ENCODE results near the gene NPAS3. TPM values are rescaled to one million over a fixed set of nuclear protein-coding genes. Genes with fewer than 3 reads are reported as not detected.

The NPAS3 gene
- polyA plus RNA-seq, 4 donors = 8.5 to 11.0 (median 10.7) TPM

DNA sequence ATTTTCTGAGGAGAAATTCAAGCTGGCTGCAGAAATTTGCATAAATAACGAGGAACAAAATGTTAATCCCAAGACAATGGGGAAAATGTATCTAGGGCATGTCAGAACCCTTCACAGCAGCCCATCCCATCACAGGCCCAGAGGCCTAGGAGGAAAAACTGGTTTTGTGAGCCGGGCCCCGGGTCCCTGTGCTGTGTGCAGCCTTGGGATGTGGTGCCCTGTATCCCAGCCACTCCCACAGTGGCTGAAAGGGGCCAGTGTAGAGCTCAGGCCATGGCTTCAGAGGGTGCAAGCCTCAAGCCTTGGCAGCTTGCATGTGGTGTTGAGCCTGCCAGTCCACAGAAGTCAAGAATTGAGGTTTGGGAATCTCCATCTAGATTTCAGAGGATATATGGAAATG lies 57.7 kb downstream of the NPAS3 start:
- DNase-seq (ENCODE audit: low read depth in 4 of 4, low spot score in 3 of 4) = no peak

DNA sequence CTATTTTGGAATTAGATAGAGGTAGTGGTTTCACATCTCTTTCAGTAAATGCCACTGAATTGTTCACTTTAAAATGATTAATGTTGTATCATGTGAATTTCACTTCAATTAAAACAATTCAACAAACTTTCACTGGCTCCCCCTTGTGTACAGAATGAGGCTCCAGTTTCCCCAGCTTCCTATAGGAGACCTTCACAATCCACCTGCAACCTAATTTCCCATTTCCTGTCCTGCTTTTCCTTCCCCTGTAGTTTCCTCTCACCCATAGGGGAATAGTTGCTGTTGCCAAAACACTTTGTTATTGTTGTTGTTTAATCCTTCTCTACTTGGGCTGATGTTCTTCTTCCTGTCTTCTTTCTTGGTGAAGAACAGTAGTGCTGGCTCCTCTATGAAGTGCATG lies 59.8 kb downstream of the NPAS3 start:
- no peak for DNase-seq (ENCODE audit: low read depth in 4 of 4, low spot score in 3 of 4)

DNA sequence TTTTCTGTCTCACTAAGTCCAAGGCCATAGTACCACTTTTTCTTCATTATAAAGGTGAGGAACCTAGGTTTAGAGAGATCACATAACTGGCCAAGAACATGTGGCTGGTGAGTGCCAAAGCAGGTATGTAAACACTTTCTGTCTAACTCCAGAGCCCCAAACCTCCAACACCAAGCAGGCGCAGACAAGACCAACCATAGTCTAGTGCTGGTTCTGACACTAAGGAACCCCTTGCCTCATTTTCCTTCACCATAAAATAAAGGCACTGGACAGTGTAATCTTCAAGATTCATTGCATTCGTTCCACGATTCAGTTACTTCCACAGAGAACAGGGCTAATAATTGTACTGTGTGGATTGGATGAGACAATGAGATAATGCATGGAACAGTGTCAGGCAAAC lies 71.0 kb downstream of the NPAS3 start:
- DNase-seq (ENCODE audit: low read depth in 4 of 4, low spot score in 3 of 4) = no peak

DNA sequence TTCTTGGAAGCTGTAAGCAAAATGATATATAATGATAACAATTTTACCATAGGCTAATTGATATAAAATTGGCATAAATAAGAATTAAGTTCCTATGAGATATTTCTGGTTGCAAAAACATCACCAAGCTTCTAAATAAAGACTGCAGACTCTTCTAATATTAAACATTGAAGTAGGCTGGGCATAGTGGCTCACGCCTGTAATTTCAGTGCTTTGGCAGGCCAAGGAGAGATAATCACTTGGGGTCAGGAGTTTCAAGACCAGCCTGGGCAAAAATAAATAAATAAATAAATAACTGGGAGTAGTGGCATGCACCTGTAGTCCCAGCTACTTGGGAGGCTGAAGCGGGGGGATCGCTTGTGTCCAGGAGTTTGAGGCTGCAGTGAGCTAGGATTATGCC lies 71.8 kb downstream of the NPAS3 start:
- no peak for DNase-seq (ENCODE audit: low read depth in 4 of 4, low spot score in 3 of 4)

DNA sequence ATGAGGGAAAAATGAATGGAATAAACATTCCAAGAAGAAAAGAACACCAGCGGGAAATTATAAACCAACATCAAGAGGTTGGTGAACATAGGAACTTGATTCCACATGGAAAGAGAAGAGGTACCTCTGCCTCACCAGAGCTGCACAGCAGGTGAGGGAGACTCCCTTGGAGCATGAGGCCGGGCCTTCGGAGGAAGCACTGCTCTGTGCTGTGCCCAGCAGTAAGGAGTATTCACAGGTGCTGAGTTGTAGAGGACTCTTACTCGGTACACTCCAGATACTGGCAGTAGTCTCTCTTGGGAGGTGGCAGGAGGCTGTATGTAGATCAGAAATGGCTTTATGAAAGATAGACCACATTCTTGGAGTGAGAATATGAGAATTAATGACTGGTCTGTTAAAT lies 76.0 kb downstream of the NPAS3 start:
- DNase-seq (ENCODE audit: low read depth in 4 of 4, low spot score in 3 of 4) = no peak

DNA sequence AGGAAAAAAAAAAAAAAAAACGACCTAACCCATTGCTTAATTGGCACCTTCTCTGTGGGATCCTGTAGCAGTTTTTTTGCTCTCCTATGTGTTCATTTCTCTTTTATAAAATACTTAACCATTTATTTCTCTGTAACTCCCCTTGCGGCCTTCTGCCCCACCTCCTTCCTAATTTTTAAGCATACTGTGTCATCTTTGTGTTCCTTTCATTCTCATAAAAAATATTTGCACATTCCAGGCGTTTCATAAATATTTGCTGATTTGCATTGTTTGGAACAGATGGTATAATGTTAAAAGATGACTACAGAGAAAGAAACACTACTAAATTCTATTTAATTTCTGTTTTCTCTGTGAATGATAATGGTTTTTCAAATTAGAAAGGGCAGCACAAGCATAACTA lies 77.9 kb downstream of the NPAS3 start:
- DNase-seq (ENCODE audit: low read depth in 4 of 4, low spot score in 3 of 4) = no peak

DNA sequence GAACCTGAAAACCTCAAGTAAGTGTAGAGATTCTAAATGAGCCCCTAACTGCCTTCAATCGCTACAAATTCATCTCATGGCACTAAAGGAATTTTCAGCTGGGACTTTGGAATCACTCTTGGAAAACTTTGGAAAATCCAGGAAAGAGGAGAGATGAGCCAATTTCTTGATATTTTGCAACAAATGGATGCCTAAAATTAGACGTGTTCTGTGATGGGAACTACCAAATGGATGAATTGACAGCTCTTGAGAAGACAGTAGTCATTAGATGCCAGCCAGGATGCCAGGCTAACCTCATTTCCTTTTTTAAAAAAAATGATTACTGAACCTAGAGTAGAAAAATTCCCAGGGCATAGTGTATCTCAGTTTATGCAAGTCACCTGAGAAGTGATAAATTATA lies 78.3 kb downstream of the NPAS3 start:
- no peak for DNase-seq (ENCODE audit: low read depth in 4 of 4, low spot score in 3 of 4)

DNA sequence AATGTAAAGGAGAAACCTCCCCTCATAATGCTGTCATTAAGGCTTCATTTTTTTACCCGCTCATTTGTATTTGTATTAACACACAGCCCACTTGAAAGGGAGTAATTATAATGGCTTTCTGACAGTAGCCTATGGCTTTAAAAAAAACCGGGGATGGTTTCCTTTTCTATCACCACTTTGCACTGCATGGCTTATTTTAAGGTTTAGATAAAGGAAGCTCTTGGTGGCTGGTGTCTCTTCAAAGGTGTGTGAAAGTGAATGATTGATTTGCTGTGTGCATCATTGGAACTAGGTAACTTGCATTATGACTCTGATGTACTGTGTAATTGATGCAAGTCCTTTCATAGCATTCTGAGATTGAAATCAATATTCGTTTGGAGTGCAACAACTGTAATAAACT lies 80.7 kb downstream of the NPAS3 start:
- no peak for DNase-seq (ENCODE audit: low read depth in 4 of 4, low spot score in 3 of 4)

DNA sequence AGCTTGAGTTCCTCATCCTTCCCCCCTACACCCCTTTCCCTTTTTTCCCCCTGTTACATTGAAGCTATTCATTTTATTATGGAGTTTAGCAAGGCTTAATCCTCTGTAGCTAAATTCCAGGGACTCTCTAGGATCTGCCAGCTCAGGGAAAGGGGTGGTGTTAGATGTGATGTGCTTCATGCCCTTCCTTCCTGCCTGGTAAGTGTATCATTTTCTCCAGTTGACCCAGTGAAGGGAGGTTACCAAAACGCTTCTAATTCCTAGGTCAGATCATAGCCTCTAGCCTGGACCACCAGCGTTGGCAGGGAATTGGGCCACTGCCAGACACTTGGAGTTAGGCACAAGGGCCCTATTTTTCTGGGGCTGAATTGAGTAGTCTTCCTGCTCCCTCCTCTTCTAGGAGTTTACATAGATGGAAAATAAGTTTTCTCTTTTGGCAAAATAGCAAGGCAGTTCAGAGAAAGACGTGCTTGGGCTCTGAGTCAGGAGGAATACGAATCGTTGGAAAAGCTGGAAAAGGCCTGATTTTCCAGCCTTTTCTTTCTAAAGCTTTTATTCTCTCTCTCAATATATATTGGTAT lies 88.3 kb downstream of the NPAS3 start:
- no peak for DNase-seq (ENCODE audit: low read depth in 4 of 4, low spot score in 3 of 4)

GRCh38 chr14:33029511-33029910 lies 90.8 kb downstream of the NPAS3 start:
- DNase-seq (ENCODE audit: low read depth in 4 of 4, low spot score in 3 of 4) = no peak

- no peak for DNase-seq (ENCODE audit: low read depth in 4 of 4, low spot score in 3 of 4)
Observed at GRCh38 chr14:33030386-33030785, 91.7 kb downstream of the NPAS3 start.

GRCh38 chr14:33035416-33036194 lies 96.9 kb downstream of the NPAS3 start:
- no peak for DNase-seq (ENCODE audit: low read depth in 4 of 4, low spot score in 3 of 4)

GRCh38 chr14:33039311-33039710 lies 100.6 kb downstream of the NPAS3 start:
- DNase-seq (ENCODE audit: low read depth in 4 of 4, low spot score in 3 of 4) = no peak

GRCh38 chr14:33040372-33041140 lies 101.9 kb downstream of the NPAS3 start:
- DNase-seq (ENCODE audit: low read depth in 4 of 4, low spot score in 3 of 4) = no peak

DNA sequence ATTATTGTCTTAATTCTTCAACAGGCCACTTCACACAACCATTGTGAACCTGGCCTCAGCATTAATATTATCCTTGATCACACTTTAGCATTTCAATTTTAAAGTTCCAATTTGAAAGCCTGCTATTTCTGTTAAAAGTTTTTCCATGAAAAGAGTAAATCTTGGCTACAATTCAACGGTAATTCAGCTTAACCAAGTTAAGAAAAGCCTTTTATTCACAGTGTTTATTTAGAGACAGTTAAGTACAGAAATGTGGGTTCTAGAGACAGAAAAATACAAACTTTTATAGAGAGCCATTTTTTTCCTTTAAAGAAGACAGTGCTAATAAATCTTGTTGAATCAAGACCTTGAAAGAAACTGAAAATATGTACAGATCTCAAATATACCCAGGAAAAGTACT lies 103.9 kb downstream of the NPAS3 start:
- DNase-seq (ENCODE audit: low read depth in 4 of 4, low spot score in 3 of 4) = no peak

GRCh38 chr14:33045760-33046159 lies 107.1 kb downstream of the NPAS3 start:
- DNase-seq (ENCODE audit: low read depth in 4 of 4, low spot score in 3 of 4) = no peak

GRCh38 chr14:33052943-33053342 lies 114.3 kb downstream of the NPAS3 start:
- no peak for DNase-seq (ENCODE audit: low read depth in 4 of 4, low spot score in 3 of 4)

- DNase-seq (ENCODE audit: low read depth in 4 of 4, low spot score in 3 of 4) = no peak
Observed at GRCh38 chr14:33056213-33056612, 117.5 kb downstream of the NPAS3 start.

DNA sequence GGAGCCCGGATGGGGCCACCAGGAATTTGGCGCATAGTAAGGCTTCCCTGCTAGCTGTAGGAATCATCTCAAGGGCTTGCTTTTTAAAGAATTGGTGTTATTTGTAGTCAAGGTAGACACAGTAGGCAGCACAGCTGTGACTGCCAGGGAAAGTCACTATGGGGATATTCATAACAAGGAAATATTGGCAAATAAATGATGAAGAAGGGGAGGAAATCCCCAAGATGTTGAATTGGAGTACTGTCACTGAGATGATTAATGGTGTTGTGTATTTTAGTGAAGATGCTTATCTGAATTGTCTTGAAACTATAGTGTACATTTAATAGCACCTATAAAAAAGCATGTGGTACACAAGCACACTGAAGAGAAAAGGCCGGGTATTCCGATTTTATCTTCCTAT lies 118.9 kb downstream of the NPAS3 start:
- DNase-seq (ENCODE audit: low read depth in 4 of 4, low spot score in 3 of 4) = no peak

DNA sequence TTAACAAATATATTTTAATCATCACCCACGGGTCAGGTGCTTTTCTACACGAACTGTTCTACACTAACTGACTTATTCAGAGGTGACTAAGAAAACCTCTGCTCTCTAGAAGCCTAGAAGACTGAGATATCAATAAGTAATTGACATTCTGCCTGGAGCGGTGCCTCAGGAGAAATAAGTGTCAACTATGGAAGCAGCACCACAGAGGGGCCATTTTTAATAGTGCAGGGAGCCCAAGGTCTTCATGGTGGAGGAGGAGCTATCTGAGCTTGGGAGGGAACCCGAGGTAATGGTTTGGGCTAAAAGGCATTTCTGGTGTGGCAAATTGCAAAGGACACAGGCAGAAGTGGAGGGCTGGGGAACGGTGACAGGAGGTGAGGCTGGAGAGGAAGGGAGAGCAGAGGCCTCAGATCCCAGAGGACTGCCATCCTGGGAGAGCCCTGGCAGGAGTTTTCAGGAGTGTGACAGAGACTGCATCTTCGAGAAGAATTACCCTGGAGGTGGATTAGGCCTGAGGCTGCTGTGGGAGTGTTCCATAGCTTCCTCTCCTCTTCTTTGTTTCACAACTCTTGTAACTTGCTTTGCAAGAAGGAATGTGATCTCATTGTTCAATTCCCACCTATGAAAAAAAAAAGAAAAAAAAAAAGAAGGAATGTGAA lies 123.1 kb downstream of the NPAS3 start:
- DNase-seq (ENCODE audit: low read depth in 4 of 4, low spot score in 3 of 4) = no peak

GRCh38 chr14:33062476-33062875 lies 123.8 kb downstream of the NPAS3 start:
- no peak for DNase-seq (ENCODE audit: low read depth in 4 of 4, low spot score in 3 of 4)
